Fibroblast of pulmonary artery (primary cell): ENCODE measurements around the gene PCP2.

Experiments used
- DNase-seq: peaks from one replicate; pipeline ENCODE4 v3.0.0-alpha.2; 2010; ENCODE audit warnings: low read depth
- H3K4me3 ChIP-seq: replicated peaks from 2 replicates; pipeline ENCODE4 v1.5.1; 2011; ENCODE audit warnings: low read depth, mild to moderate bottlenecking, control low read depth, low read length, moderate library complexity
- TF ChIP-seq, protein P1 (sequence below): IDR thresholded peaks from 2 replicates; pipeline ENCODE4 v1.5.1; 2011; ENCODE audit warnings: mild to moderate bottlenecking, control low read depth, low read length, inconsistent platforms; ENCODE audit errors: missing control alignments

The PCP2 gene

DNA sequence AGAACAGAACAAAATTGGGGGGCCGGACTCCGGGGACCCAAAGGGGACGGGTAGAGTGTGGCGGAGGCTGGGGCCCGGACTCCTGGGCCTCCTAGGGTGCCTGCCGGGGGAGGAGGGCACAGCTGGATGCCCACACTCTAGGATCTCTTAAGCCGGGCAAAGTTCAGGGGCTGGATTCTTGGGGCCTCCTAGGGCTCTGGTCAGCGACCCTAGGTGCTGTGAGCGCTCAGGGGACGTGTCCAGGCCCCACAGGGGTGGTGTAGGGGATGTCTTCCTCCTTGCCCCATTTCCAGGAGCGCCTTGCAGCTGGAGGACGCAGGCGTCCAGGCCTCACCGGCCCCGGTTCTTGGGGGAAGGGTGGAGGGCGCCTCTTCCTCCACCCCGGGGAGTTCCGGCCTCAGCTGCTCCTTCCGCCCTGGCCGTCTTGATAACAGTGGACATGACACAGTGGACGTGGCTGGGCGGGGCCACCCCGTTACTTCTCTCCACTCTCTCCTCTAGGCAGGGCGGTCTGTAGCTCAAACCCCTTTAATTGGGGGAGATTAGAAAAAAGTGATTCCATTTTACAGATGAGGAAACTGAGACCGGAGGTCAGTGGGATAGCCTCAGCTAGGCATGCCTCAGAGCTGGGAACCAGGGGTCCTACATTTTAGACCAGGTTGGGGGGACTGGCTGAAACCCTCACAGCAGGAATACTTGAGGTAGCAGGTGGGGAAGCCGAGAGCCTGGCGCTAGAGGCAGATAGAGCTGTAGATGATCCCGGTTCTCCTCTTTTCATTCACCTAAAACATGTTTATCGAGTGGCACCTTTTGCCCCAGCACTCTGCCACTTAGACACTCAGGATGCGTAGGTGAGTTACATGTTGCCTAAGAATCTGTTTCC, 4.1 kb upstream of the PCP2 start:
- TF ChIP-seq, protein P1, sequence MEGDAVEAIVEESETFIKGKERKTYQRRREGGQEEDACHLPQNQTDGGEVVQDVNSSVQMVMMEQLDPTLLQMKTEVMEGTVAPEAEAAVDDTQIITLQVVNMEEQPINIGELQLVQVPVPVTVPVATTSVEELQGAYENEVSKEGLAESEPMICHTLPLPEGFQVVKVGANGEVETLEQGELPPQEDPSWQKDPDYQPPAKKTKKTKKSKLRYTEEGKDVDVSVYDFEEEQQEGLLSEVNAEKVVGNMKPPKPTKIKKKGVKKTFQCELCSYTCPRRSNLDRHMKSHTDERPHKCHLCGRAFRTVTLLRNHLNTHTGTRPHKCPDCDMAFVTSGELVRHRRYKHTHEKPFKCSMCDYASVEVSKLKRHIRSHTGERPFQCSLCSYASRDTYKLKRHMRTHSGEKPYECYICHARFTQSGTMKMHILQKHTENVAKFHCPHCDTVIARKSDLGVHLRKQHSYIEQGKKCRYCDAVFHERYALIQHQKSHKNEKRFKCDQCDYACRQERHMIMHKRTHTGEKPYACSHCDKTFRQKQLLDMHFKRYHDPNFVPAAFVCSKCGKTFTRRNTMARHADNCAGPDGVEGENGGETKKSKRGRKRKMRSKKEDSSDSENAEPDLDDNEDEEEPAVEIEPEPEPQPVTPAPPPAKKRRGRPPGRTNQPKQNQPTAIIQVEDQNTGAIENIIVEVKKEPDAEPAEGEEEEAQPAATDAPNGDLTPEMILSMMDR = no peak
- DNase-seq = peak; percentile 17
- peak overlapping the region; percentile 64 for H3K4me3 ChIP-seq

DNA sequence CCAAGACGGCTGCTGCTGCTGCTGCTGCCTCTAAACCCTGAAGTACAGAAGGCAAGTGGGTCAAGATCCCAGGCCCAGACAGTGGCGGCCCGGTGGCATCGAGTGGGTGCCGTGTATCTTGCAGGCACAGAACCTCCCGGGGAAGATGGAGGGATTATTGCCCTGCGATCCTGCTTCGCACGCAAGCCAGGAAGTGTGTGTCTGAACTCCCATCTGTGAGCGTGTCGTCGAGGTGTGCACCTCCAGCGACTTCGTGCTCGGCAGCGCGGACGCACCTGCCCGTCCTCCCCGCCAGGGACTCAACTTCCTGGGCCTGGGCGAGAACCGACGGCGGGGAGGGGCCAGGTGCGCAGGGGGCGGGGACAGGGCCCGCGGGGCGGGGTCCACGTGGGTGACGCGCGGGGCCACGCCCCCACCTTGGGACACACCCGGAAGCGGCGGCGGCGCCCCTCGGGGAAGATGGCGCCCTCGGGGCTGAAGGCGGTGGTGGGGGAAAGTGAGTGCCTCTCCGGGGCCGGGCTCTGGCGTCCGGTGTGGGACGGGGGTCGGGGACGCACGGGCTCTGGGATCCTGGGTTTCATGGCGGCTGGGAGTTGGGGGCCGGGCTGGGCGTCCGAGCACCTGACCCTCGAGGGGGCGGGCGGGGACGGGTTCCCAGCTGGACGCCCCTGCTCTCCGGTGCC, 3.3 kb upstream of the PCP2 start, which contains the start of gene STXBP2:
TSS of gene STXBP2 (plus strand) at position 420 of the 683 bp plus-strand sequence. CDS start at position 460, 40 bp downstream.
- peak; percentile 42 for DNase-seq
- H3K4me3 ChIP-seq = peak within 1 kb of the TSS; percentile 64
- TF ChIP-seq, protein P1 = no peak

DNA sequence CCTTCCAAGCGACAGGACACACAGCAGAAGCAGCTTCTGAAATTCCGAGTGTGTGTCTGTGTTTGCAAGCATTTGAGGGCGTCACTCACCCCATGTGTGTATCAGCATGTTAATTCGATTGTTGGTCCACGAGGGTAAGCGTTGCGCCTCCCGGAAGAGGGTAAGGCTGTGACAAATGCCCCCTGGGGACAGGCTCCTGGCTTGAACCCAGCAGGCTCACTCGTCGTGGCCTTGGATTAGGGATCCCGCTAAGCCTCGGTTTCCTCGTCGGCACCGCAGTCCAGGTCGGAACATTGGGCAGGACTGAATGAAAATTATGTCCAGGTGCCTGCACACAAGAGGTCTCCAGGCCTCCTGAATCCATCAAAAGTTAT, 2.8 kb upstream of the PCP2 start:
- TF ChIP-seq, protein P1 = no peak
- no peak for DNase-seq
- peak overlapping the region; percentile 64 for H3K4me3 ChIP-seq

DNA sequence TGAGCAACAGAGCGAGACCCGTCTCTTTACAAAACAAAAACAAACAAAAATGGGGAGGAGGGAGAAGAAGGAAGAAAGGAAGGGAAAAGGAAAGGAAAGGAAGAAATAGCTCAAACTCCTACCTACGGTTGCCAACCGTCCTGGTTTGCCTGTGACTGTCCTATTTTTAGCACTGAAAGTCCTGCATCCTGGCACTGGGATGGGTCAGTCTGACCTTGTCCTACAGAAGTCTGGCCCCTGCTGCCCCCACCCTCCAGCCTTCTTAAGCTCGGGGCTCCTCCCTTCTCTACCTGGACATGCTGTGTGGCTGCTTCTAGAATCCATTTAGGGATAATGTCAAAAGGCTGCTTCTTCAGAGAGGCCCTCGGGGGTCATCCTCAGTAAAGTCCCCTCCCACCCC, 2.2 kb upstream of the PCP2 start:
- no peak for DNase-seq
- H3K4me3 ChIP-seq = no peak overlapping the region

DNA sequence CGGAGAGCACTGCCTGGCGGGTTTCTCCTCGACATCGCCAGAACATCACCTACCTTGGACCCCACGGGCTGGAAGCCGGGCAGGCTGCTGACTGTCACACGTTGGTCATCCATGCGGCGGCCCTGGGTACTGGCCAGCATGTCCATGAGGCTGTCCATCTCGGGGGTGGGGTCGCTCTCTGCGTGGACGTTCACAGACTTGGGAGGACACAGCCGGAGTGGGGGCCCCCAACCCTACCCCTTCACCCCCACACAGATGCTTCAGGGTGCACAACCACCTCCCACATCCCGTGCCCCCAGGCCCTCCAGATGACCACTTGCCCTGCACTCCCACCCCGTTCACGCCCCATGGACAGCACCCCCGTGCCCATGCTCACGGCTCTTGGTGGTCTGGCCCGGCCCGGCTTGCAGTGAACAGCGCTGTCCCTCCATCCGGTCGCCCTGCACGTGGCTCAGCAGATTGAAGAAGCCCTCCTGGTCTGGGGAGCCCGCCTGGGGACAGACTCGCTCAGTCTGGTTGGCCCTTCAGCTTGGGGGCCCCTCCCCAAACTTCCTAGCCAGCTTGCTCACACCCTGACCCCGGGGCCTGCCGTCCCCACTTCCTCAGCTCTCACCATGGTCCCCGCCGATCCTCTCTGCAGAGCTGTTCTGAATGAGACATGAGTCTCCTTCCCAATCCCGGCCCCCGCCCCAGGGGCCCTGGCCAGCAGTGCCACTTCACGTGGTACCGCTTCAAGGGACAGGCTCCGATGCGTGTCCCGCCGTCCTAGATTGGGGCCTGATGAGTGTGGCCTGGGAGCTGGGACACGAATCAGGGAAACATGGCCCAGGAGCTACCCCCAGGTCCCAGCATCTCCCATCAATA, 947 bp downstream of the PCP2 start:
- TF ChIP-seq, protein P1 = no peak
- no peak overlapping the region for H3K4me3 ChIP-seq
- DNase-seq = no peak

More for the DNA sequence above, 2.2 kb upstream of the PCP2 start:
- TF ChIP-seq, protein P1 = no peak

DNA sequence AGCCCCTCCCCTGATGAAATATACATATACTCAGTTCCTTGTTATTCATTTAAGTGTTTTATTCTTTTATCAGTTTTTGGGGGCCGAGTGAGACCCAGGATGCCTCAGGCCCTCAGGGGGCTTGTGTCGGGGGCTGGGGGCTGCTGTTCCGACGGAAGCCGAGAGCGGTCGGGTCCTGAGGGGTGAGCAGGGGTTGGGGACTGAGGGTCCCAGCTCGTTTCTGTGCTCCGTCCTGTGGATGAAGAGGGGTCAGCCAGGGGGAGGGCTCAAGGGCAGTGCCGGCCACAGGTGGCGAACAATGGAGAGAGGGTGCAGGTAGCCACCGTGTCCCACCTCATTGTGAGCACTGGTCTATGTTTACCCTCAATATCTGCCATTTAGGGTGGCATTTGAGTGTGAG, 1.9 kb downstream of the PCP2 start:
- TF ChIP-seq, protein P1 = no peak
- no peak for DNase-seq
- no peak overlapping the region for H3K4me3 ChIP-seq
